G401.6 (cell line): ENCODE data around the gene RASIP1.
"Not testable (repeated sequence)": the region's sequence is repeated elsewhere in the genome, so short reads cannot be mapped to it uniquely, and the experiment has no call there.

Experiments
- FAIRE-seq: peaks from 2 replicates; lab custom pipeline; 2012; peaks lifted over from hg19 to GRCh38; lab: Jason Lieb, UNC

Gene RASIP1, protein sequence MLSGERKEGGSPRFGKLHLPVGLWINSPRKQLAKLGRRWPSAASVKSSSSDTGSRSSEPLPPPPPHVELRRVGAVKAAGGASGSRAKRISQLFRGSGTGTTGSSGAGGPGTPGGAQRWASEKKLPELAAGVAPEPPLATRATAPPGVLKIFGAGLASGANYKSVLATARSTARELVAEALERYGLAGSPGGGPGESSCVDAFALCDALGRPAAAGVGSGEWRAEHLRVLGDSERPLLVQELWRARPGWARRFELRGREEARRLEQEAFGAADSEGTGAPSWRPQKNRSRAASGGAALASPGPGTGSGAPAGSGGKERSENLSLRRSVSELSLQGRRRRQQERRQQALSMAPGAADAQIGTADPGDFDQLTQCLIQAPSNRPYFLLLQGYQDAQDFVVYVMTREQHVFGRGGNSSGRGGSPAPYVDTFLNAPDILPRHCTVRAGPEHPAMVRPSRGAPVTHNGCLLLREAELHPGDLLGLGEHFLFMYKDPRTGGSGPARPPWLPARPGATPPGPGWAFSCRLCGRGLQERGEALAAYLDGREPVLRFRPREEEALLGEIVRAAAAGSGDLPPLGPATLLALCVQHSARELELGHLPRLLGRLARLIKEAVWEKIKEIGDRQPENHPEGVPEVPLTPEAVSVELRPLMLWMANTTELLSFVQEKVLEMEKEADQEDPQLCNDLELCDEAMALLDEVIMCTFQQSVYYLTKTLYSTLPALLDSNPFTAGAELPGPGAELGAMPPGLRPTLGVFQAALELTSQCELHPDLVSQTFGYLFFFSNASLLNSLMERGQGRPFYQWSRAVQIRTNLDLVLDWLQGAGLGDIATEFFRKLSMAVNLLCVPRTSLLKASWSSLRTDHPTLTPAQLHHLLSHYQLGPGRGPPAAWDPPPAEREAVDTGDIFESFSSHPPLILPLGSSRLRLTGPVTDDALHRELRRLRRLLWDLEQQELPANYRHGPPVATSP

DNA sequence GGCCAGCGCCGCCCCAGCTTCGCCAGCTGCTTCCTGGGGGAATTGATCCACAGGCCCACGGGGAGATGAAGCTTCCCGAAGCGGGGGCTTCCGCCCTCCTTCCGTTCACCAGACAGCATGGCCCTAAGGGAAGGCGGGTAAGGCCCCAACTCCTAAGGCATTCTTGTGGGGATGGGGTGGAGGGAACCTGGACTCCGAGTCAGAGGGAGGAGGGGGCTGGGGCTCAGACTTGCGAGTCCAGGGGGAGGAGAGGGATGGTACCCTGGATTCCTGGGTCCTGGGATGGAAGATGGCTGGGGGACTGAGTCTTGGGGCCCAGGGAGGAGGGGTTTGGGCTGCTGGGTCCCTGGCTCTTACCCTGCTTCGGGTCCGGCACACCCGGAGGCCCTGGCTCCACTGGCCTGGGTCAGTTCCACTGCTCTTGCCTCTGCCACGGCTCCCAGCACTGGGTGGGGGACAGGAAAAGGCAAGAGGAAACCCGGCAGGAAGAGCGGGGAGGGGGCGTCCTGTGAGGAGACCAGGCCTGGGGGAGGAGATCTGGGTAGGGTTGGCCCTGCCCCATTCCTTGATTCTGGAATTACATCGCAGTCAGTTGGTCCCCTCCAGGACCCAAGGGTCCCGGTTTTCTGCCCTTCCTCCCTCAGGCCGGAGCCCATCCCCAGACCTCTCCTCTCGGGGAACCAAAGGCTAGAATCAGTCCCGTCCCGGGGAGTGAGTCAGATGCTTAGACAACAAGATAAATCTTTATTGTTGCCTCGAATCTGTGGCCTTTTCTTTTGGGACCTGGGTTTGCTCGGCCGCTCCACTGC is at the start of gene RASIP1:
Gene RASIP1 (minus strand): TSS at position 447 of the 809 bp plus-strand sequence. CDS start 328 bp downstream, at position 119.
- FAIRE-seq = no peak

DNA sequence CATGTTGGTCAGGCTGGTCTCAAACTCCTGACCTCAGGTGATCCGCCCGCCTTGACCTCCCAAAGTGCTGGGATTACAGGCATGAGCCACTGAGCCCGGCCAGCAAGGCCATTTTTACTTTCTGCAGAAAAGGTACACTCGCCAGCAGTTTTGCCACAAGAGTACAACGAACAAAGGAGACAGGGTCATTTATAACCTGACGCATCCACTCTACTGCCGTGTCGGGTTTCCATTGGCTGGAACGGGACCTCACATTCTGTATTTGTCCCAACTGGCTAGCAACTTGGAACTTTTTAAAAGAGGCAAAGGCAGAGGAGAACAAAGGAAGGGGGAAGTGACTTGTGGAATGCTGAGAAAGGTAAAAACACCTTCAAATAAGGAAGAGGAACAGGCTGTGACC is 46.9 kb upstream of the RASIP1 start:
- FAIRE-seq = not testable (repeated sequence)

GRCh38 chr19:48786422-48786821 is 46.0 kb upstream of the RASIP1 start:
- not testable (repeated sequence) for FAIRE-seq

- FAIRE-seq = no peak
Measured at GRCh38 chr19:48784527-48784926, 44.1 kb upstream of the RASIP1 start.

GRCh38 chr19:48780631-48781391 is 40.4 kb upstream of the RASIP1 start:
- FAIRE-seq = no peak

- FAIRE-seq = no peak
Measured at GRCh38 chr19:48779636-48780035, 39.2 kb upstream of the RASIP1 start.

DNA sequence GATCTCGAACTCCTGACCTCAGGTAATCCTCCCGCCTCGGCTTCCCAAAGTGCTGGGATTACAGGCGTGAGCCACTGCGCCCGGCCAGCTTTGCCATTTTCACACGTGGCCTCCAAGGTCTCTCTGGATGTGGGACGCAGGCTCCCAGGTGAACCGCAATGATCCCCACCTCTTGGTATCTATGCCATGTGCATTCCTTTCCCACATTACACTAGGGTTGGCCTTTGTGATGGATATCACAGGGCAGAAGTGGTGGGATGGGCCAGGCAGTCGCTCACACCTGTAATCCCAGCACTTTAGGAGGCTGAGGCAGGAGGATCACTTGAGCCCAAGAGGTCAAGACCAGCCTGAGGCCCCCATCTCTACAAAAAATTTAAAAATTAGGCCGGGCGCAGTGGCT is 37.3 kb upstream of the RASIP1 start:
- FAIRE-seq = no peak

- no peak for FAIRE-seq
Measured at GRCh38 chr19:48777139-48777538, 36.7 kb upstream of the RASIP1 start.

DNA sequence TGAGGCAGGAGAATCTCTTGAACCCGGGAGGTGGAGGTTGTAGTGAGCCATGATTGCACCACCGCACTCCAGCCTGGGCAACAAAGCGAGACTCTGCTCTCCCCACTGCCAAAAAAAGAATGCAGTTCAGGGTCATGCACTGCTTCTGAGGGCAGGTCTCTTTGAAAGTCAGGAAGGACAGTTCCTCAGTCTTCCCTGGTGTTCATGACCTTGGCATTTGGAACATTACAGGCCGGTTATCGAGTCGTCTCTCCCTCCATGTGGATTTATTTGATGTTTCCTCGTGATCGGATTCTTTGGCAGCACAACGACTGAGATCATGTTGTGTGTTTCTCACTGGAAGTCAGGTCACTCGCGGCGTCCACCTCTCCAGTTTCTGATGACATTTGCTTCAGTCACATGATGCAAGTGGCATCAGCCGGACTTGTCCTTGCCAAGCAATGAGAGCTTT is 32.1 kb upstream of the RASIP1 start:
- no peak for FAIRE-seq

DNA sequence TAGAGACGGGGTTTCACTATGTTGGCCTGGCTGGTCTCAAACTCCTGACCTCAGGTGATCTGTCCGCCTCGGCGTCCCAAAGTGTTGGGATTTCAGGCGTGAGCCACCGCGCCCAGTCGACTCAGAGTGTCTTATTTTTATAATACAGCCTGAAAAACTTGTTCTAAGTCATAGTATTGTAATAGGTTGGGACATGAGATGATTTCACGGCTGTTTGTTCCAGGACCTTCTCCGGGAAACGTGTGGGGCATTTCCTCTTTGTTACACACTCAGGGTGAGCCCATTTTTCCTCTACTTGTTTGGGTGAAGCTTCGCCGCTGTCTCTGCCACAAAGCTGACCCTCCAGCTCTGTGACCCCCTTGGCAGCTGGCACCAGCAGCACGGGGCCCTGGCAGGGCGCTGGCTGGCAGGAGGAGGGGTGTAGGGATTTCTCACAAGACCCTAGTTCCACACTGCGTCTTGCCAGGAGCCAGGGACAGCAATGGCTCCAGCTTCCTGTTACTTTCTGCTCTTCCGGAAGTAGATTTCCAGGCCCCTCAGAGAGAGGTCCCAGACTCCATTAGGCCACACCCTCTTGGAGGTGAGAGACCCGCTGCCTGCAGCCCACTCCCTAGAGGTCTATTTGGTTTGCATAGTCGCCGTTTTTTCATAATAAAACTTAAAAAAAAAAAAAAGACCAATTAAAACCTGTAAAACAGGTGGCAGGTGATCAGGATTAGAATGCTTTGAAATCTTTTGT is 30.5 kb upstream of the RASIP1 start:
- FAIRE-seq = no peak

DNA sequence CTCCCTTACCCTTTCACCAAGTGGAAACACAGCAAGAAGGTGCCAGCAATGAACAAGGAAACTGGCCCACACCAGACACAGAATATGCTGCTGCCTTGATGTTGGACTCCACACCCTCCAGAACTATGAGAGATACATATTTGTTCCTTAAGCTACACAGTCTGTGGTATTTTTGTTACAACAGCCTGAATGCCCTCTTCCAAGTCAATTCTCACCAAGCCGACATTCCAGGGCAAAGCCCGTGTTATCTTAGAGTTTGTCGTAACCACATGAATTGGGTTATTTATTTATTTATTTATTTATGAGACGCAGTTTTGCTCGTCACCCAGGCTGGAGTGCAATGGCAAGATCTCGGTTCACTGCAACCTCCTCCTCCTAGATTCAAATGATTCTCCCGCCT is 29.9 kb upstream of the RASIP1 start:
- no peak for FAIRE-seq

DNA sequence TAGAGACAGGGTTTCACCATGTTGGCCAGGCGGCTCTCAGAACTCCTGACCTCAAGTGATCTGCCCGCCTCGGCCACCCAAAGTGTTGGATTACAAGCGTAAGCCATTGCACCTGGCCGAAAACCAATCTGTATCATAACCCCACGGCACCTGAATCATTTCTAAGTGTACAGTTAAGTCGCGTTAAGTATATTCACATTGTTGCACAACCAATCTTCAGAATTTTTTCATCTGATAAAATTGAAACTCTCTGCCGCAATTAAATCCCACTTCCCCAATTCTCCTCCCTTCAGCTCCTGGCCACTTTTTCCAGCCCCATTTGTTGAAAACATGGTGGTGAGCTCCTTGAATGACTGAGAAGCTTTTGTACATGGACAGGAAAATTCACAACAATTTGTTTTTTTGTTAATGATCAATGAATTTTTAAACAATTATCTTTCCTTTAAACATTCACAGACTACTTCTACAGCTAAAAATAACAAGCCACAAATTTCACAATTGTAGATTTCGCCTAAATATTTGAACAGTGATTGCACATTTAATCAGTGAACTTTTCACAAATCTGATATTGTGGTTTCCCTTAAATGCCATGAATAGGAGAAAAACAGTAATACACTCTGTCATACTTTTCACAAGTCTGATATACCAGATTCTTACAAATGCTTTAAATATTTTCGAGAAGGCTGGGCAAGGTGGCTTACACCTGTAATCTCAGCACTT is 28.7 kb upstream of the RASIP1 start:
- no peak for FAIRE-seq

GRCh38 chr19:48768171-48768753 is 27.9 kb upstream of the RASIP1 start:
- FAIRE-seq = not testable (repeated sequence)

GRCh38 chr19:48765816-48766215 is 25.4 kb upstream of the RASIP1 start:
- not testable (repeated sequence) for FAIRE-seq

DNA sequence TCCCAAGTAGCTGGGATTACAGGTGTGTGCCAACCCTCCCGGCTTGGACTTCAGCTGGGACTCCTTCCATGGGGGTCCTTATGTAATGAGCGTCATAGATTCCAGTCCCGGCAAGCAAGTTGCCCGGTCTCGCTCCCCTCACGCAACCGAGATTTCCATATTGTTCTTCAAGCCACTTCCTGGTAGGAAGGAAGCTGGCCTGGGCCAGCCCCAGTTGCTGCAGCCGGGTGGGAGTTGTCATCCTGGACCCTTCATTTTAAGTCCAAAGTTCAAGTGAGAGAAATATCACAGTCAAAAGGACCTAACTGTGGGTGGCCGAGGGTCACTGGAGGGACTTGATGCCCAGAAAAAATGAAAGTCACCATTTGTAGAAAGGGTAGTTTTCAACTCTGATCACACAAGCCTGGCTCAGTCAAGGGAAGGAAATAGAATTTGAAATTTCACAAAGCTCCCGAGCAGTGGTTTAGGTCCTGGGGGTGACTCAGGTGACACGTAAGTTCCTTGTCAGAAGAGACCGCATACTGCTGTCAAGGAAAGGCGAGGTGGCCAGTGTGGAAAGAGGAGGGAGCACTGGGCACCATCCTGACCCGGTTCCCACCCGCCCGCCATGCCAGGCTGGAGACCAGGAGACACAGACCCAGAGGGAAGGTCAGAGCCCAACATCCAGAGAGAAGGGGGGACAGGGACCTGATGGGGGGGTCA is 20.2 kb upstream of the RASIP1 start:
- FAIRE-seq = no peak

DNA sequence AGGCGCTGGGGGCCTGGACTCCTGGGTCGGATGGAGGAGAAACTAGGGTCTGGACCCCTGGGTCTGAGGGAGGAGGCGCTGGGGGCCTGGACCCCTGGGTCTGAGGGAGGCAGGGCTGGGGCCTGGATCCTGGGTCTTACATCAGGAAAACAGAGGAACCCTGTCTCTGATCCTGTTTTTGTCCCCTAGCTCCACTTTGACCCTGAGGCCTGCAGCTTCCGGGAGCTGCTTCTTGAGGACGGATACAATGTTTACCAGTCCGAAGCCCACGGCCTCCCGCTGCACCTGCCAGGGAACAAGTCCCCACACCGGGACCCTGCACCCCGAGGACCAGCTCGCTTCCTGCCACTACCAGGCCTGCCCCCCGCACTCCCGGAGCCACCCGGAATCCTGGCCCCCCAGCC is 17.3 kb upstream of the RASIP1 start:
- FAIRE-seq = no peak

GRCh38 chr19:48757089-48757675 is 16.8 kb upstream of the RASIP1 start:
- FAIRE-seq = no peak

DNA sequence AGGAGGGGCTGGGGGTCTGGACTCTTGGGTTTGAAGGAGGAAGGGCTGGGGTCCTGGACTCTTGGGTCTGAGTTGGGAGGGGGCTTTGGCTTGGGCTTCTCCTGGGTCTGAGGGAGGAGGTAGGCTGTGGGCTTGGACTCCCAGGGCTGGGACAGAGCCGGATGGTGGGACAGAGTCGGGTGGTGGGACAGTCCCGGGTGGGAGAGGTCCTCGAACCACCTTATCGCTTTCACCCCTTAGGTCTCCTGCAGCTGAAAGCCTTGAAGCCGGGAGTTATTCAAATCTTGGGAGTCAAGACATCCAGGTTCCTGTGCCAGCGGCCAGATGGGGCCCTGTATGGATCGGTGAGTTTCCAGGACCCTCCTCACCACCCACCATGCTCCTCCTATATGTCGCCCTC is 16.3 kb upstream of the RASIP1 start:
- FAIRE-seq = no peak

GRCh38 chr19:48756212-48756611 is 15.8 kb upstream of the RASIP1 start:
- no peak for FAIRE-seq
